Heart left ventricle (tissue), 16 donors: ENCODE results near the gene SF3B1. TPM values are rescaled to one million over a fixed set of nuclear protein-coding genes. Genes with fewer than 3 reads are reported as not detected.
"Not testable (repeated sequence)": the region's sequence is repeated elsewhere in the genome, so short reads cannot be mapped to it uniquely, and the experiment has no call there.

Experiments used
- ATAC-seq, 4 donors: fragments of 200-7000 bp; cut with Tn5 transposase; one replicate each; pipeline ENCODE4 v1.9.1; 2020 to 2022; ENCODE audit warnings: moderate library complexity in 4 of 4, mild to moderate bottlenecking in 3 of 4, moderate number of reproducible peaks in 1 of 4
- DNase-seq, 5 donors: peaks; one replicate each; pipeline ENCODE4 v3.0.0-alpha.2; 2020
- H3K27ac ChIP-seq, 12 donors: fragments of 200-600 bp; sonication (generic) in 4 of 12; one replicate each; pipeline versions ENCODE4 v1.5.0 to v1.8.0; 2016 to 2022; ENCODE audit warnings: mild to moderate bottlenecking in 2 of 12
- H3K27me3 ChIP-seq, 9 donors: fragments of 200-600 bp; sonication (generic) in 2 of 9; one replicate each; pipeline versions ENCODE4 v1.5.1 to v1.8.0; 2016 to 2022; ENCODE audit warnings: mild to moderate bottlenecking in 3 of 9
- H3K36me3 ChIP-seq, 9 donors: fragments of 200-600 bp; sonication (generic) in 2 of 9; one replicate each; pipeline versions ENCODE4 v1.5.0 to v1.8.0; 2018 to 2022; ENCODE audit warnings: mild to moderate bottlenecking in 2 of 9
- H3K4me1 ChIP-seq, 12 donors: fragments of 200-600 bp; sonication (generic) in 4 of 12; one replicate each; pipeline versions ENCODE4 v1.5.0 to v1.8.0; 2016 to 2022; ENCODE audit warnings: mild to moderate bottlenecking in 3 of 12
- H3K4me3 ChIP-seq, 12 donors: fragments of 200-600 bp; sonication (generic) in 4 of 12; one replicate each; pipeline versions ENCODE4 v1.5.0 to v1.8.0; 2017 to 2022; ENCODE audit warnings: mild to moderate bottlenecking in 9 of 12, moderate library complexity in 4 of 12
- H3K9me3 ChIP-seq, 12 donors: fragments of 200-600 bp; sonication (generic) in 4 of 12; one replicate each; pipeline versions ENCODE4 v1.5.0 to v1.8.0; 2016 to 2022; ENCODE audit warnings: mild to moderate bottlenecking in 1 of 12
- POLR2A ChIP-seq, 2 donors: fragments of 450-650 bp; IDR thresholded peaks; one replicate each; pipeline ENCODE4 v1.6.1; 2017; ENCODE audit warnings: antibody characterized with exemption in 2 of 2, mild to moderate bottlenecking in 2 of 2, moderate library complexity in 2 of 2
- WGBS, 4 donors: extraction: QIAGEN DNeasy Blood & Tissue Kit in 2 of 4; methylation state at CpG; one replicate each; pipeline versions ENCODE4 v1.1.5 to v1.1.7; 2013 to 2018; 5-methylcytosine and 5-hydroxymethylcytosine counted together
- intact Hi-C, 10 donors: fragments of 100-400 bp; cut with DNase I; formaldehyde crosslinking; loops; one replicate each; pipeline versions ENCODE4 v1.11.1 to v1.14.2; 2022
- polyA plus RNA-seq, 2 donors: library from polyadenylated mRNA; stranded (reverse); fragments of 200-250 nt; gene quantifications; one replicate each; pipeline ENCODE4 v1.2.3, GENCODE V29; 2013
- total RNA-seq, 9 donors: library from RNA; depleted of rRNA in 2 of 9; stranded (reverse); fragments of >200 nt in 2 of 9; fragmentation: NEBNext Ultra II Directional in 3 of 9; extraction: Animal tissue kit (Norgen Biotek cat#: 25700) in 3 of 9; gene quantifications; one replicate each; pipeline versions ENCODE4 v1.1.0 to v1.2.4, GENCODE V29; 2016 to 2023
- TF ChIP-seq, protein P1 (sequence below), 12 donors: fragments of 200-600 bp; sonication (generic) in 4 of 12; IDR thresholded peaks; one replicate each; pipeline versions ENCODE4 v1.5.0 to v1.8.0; 2018 to 2022; ENCODE audit warnings: antibody characterized with exemption in 12 of 12, mild to moderate bottlenecking in 5 of 12
- donor health status: ischemic (EF 13 %, LVEDD 7.1; RV severe dilation, severe dysfunction).
- donor health status: healthy with polysubstance abuse.
- donor health status: DM: no; HTN: yes; CAD: no.
- donor health status: DM: no; HTN: no; CAD: no.
- donor health status: ischemic (EF 25% LVEDD 6.9; RV normal size, moderate dysfunction).
- donor health status: ischemic (EF 25% LVEDD 5.7; RV mildly dilated, moderate dysfunction).
- donor health status: healthy.
- donor health status: DM: yes; HTN: yes; CAD: no.
- donor health status: ischemic (EF 35%, LVEDD 5.7; RV mildly dilated, moderate dysfunction).
- donor health status: nonischemic (EF 11% LVEDD 7.7; RV severe dilation, severe dysfunction).
- donor health status: DM: yes; HTN: yes; CAD: no.
- donor health status: PGD.
- donor health status: ischemic (EF 29% LVEDD 5.4; RV normal size, mild dysfunction).
- donor health status: nonischemic (EF 23%, LVEDD 6.1; RV moderate dilation, normal function).

The SF3B1 gene
- total and polyA plus RNA-seq, 11 donors, result 80.4 to 167 (median 132) TPM

DNA sequence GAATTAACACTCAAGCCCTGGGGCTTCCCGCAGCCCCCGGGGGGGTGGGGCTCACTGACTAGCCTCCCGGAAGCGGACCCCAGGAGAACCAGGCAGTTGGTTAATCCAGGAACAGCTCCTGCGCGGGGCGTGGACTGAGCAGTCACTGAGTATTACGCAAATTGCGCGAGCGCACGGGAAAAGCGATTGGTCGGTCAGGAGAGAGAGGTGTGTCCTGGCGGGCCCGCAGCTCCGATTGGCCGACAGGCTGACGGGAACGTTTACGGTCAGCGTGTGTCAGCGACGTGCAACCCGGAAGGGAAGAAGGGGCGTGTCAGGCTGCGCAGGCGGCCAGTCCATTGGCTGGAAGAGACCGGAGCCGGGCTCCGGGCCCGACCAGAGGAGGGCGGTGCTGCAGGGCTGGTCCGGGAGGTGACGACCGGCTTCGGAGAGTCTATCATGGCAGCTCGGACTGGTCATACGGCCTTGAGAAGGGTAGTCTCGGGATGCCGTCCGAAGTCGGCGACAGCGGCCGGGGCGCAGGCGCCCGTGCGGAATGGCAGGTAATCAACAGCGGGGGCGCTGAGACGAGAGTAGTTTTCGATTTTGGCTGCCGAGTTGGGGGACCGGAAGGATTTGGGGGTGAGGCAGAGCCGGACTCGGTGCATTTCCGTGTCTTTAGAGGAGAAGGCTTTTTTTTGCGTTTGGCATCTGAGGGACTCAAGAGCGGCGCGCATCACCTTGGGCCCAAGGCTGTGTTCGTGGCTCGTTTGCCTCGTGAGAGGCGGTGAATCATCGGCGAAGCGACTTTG, 18.5 kb upstream of the SF3B1 start, which contains the start of gene COQ10B:
COQ10B (plus strand) TSS at position 430 of the 791 bp plus-strand sequence; CDS start at position 439, 9 bp downstream.
- H3K4me3 ChIP-seq, result peak within 1 kb of the TSS; percentile 44 to 98 (median 78)
- intact Hi-C loops, result loop anchor here in 9 of 10 donors (1.0 to 10.0 kb wide), 9 partner anchors 17 to 251 kb away; partner anchors contain the start of genes SF3B1 (in 7 of the 9), HSPE1 (in 5 of the 9), HSPD1 (in 2 of the 9) and MARS2 (in 1 of the 9)
- peak; percentile 36 to 89 for TF ChIP-seq POLR2A (IDR thresholded peaks at IDR 0.05)
- TF ChIP-seq, protein P1, sequence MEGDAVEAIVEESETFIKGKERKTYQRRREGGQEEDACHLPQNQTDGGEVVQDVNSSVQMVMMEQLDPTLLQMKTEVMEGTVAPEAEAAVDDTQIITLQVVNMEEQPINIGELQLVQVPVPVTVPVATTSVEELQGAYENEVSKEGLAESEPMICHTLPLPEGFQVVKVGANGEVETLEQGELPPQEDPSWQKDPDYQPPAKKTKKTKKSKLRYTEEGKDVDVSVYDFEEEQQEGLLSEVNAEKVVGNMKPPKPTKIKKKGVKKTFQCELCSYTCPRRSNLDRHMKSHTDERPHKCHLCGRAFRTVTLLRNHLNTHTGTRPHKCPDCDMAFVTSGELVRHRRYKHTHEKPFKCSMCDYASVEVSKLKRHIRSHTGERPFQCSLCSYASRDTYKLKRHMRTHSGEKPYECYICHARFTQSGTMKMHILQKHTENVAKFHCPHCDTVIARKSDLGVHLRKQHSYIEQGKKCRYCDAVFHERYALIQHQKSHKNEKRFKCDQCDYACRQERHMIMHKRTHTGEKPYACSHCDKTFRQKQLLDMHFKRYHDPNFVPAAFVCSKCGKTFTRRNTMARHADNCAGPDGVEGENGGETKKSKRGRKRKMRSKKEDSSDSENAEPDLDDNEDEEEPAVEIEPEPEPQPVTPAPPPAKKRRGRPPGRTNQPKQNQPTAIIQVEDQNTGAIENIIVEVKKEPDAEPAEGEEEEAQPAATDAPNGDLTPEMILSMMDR (IDR thresholded peaks at IDR 0.05), result peak in 11 of 12 donors; percentile 6 to 71 (median 42)
- peak within 1 kb of the TSS; percentile 88 to 100 (median 98) for H3K27ac ChIP-seq
- DNase-seq, result peak; percentile 99 to 100 (median 100)
- no peaks in the 10 kb centered on the region for H3K9me3 ChIP-seq
- 0 to 1% (median 0%) methylated on average over 41 to 70 of the region's 70 CpGs for WGBS, 4 donors
- H3K36me3 ChIP-seq, result no peaks in the 10 kb centered on the region
- ATAC-seq, result peak; percentile 98 to 99 (median 98)
- no peaks in the 10 kb centered on the region for H3K27me3 ChIP-seq
- H3K4me1 ChIP-seq, result peaks cover 0 to 44% (median 19%) of the 10 kb centered on the region in 12 donors

DNA sequence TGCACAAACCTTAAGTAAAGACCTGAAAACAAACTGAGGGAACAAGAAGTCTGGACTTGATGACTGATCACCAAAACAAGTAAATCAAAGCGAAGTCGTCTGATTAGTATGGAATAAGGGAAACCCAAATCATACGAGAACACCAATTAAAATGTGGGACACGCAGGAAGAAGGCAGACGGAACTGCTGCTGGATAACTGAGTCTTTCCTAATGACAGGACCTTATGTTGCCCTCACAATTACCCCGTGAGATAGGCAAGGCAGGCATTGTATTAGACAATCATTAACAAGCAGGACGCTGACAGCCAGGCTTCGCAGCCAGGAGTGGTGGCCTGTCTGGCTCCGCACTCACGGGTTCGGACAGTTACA, 17.9 kb upstream of the SF3B1 start:
- intact Hi-C loops, result loop anchor here in 9 of 10 donors (1.0 to 10.0 kb wide), 9 partner anchors 16 to 252 kb away; partner anchors contain the start of genes SF3B1 (in 7 of the 9), HSPE1 (in 5 of the 9), HSPD1 (in 2 of the 9) and MARS2 (in 1 of the 9)
- Histone ChIP-seq H3K27ac (peak overlapping the region; percentile 60 to 100 (median 98)), H3K27me3 (no peaks in the 10 kb centered on the region), H3K4me3 (peak overlapping the region; percentile 22 to 98 (median 78)), H3K4me1 (peaks cover 0 to 39% (median 18%) of the 10 kb centered on the region in 12 donors), H3K9me3 (no peaks in the 10 kb centered on the region), H3K36me3 (no peaks in the 10 kb centered on the region)
- DNase-seq, result no peak
- WGBS, 4 donors, result 2 to 4% (median 2%) methylated on average over 7 to 11 of the region's 11 CpGs
- TF ChIP-seq, protein P1 (IDR thresholded peaks at IDR 0.05), result no peak
- no peak for TF ChIP-seq POLR2A (IDR thresholded peaks at IDR 0.05)
- ATAC-seq, result no peak

- intact Hi-C loops, result loop anchor here in 4 of 10 donors (5.0 to 10.0 kb wide), 3 partner anchors 46 to 254 kb away; partner anchors contain the start of genes HSPE1 (in 2 of the 4), HSPD1 (in 1 of the 4) and MARS2 (in 1 of the 4)
- H3K4me3 ChIP-seq, H3K27ac ChIP-seq, H3K36me3 ChIP-seq, H3K27me3 ChIP-seq, ATAC-seq, DNase-seq, H3K9me3 ChIP-seq: not testable (repeated sequence)
- 83 to 86% (median 84%) methylated on average over 6 of the region's 6 CpGs for WGBS, 4 donors
- H3K4me1 ChIP-seq, result peaks cover 0 to 23% (median 18%) of the 10 kb centered on the region in 12 donors
Observed at GRCh38 chr2:197450935-197451358, 16.1 kb upstream of the SF3B1 start.

DNA sequence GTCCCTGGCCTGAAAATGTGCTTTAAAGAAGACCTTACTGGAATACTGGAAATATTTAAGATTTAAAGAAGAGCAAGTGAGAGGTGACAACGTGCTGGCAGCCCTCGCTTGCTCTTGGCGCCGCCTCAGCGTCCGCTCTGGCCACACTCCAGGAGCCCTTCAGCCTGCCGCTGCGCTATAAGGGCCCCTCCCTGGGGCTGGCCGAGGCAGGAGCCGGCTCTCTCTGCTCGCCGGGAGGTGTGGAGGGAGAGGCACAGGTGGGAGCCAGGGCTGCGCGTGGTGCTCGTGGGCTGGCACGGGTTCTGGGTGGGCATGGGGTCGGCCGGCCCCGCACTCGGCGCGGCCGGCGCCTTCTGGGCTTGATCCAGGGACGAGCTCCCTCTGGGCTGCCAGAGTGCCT, 15.6 kb upstream of the SF3B1 start:
- Histone ChIP-seq H3K4me3 (no peak overlapping the region), H3K27ac (no peak overlapping the region), H3K27me3 (no peaks in the 10 kb centered on the region), H3K9me3 (no peaks in the 10 kb centered on the region), H3K4me1 (peaks cover 0 to 20% (median 17%) of the 10 kb centered on the region in 12 donors), H3K36me3 (no peaks in the 10 kb centered on the region)
- intact Hi-C loops, result loop anchor here in 4 of 10 donors (5.0 to 10.0 kb wide), 3 partner anchors 47 to 254 kb away; partner anchors contain the start of genes HSPE1 (in 2 of the 4), HSPD1 (in 1 of the 4) and MARS2 (in 1 of the 4)
- WGBS, 4 donors, result 86 to 87% (median 86%) methylated on average over 16 to 25 of the region's 25 CpGs
- TF ChIP-seq POLR2A (IDR thresholded peaks at IDR 0.05), result no peak
- DNase-seq, result peak in 2 of 5 donors; percentile 32 to 65
- no peak for ATAC-seq

- Histone ChIP-seq H3K27ac (no peak overlapping the region), H3K36me3 (no peaks in the 10 kb centered on the region), H3K27me3 (no peaks in the 10 kb centered on the region), H3K4me3 (no peak overlapping the region), H3K4me1 (peaks cover 0 to 12% (median 0%) of the 10 kb centered on the region in 12 donors), H3K9me3 (no peaks in the 10 kb centered on the region)
- intact Hi-C loops, result no loop called here
- no peak for TF ChIP-seq POLR2A (IDR thresholded peaks at IDR 0.05)
- TF ChIP-seq, protein P1 (IDR thresholded peaks at IDR 0.05), result no peak
- DNase-seq (no peak), ATAC-seq (no peak)
Observed at GRCh38 chr2:197446844-197447243, 12.0 kb upstream of the SF3B1 start.
